Lung (tissue), 12 donors: ENCODE data around the gene FKBP4. TPM values are rescaled to one million over a fixed set of nuclear protein-coding genes. Genes with fewer than 3 reads are reported as not detected.

Experiments
- ATAC-seq: fragments of 200-7000 bp; cut with Tn5 transposase; one replicate; pipeline ENCODE4 v1.9.1; 2020; ENCODE audit warnings: moderate number of reproducible peaks; ENCODE audit not compliant: insufficient read depth, low FRiP score
- DNase-seq, 3 donors: peaks; one replicate each; pipeline ENCODE4 v3.0.0-alpha.2; 2013 to 2017
- H3K27ac ChIP-seq, 2 donors: one replicate each; pipeline ENCODE4 v1.5.1; 2013; ENCODE audit warnings: mild to moderate bottlenecking in 2 of 2, moderate library complexity in 2 of 2, control low read depth in 1 of 2, inconsistent platforms in 1 of 2, low read depth in 1 of 2, low read length in 1 of 2
- H3K27me3 ChIP-seq, 3 donors: one replicate each; pipeline ENCODE4 v1.5.1; 2013; ENCODE audit warnings: low read length in 2 of 3; ENCODE audit not compliant: control insufficient read depth in 3 of 3, insufficient read depth in 3 of 3
- H3K36me3 ChIP-seq, 4 donors: one replicate each; pipeline ENCODE4 v1.5.1; 2013; ENCODE audit warnings: low read length in 4 of 4, mild to moderate bottlenecking in 1 of 4, moderate library complexity in 1 of 4; ENCODE audit not compliant: control insufficient read depth in 4 of 4, insufficient read depth in 4 of 4
- H3K4me1 ChIP-seq, 5 donors: one replicate each; pipeline ENCODE4 v1.5.1; 2013; ENCODE audit warnings: low read length in 5 of 5, mild to moderate bottlenecking in 2 of 5, moderate library complexity in 1 of 5; ENCODE audit not compliant: control insufficient read depth in 5 of 5, insufficient read depth in 5 of 5
- H3K4me3 ChIP-seq: one replicate; pipeline ENCODE4 v1.5.1; 2013; ENCODE audit warnings: mild to moderate bottlenecking, control low read depth, moderate library complexity
- H3K9ac ChIP-seq, 2 donors: one replicate each; pipeline ENCODE4 v1.5.1; 2013; ENCODE audit warnings: low read length in 2 of 2, control low read depth in 1 of 2; ENCODE audit not compliant: insufficient read depth in 1 of 2
- H3K9me3 ChIP-seq, 4 donors: one replicate each; pipeline ENCODE4 v1.5.1; 2013; ENCODE audit warnings: low read length in 3 of 4, mild to moderate bottlenecking in 1 of 4, moderate library complexity in 1 of 4; ENCODE audit not compliant: control insufficient read depth in 4 of 4, insufficient read depth in 3 of 4
- WGBS, 2 donors: extraction: QIAGEN DNeasy Blood & Tissue Kit; methylation state at CpG; one replicate each; pipeline ENCODE4 v1.1.7; 2013; 5-methylcytosine and 5-hydroxymethylcytosine counted together
- polyA plus RNA-seq, 2 donors: library from polyadenylated mRNA; stranded (reverse); fragments of 200-250 nt; gene quantifications; one replicate each; pipeline ENCODE4 v1.2.1, GENCODE V29; 2013
- total RNA-seq, 2 donors: library from RNA; depleted of rRNA in 1 of 2; stranded (reverse); fragments of >200 nt in 1 of 2; gene quantifications; one replicate each; pipeline ENCODE4 v1.2.1, GENCODE V29; 2014 to 2021
- TF ChIP-seq, protein P1 (sequence below): IDR thresholded peaks from 2 replicates; pipeline ENCODE4 v1.5.1; 2012; ENCODE audit warnings: mild to moderate bottlenecking; ENCODE audit errors: control extremely low read depth, extremely low read depth
- donor health status: control.
- donor health status: control.
- donor health status: Bipolar disorder and iron deficiency.
- donor health status: healthy.
- donor health status: DM: yes; HTN: yes; CAD: no.

FKBP4 gene
- total and polyA plus RNA-seq, 4 donors, result 26.7 to 69.8 (median 43.6) TPM

DNA sequence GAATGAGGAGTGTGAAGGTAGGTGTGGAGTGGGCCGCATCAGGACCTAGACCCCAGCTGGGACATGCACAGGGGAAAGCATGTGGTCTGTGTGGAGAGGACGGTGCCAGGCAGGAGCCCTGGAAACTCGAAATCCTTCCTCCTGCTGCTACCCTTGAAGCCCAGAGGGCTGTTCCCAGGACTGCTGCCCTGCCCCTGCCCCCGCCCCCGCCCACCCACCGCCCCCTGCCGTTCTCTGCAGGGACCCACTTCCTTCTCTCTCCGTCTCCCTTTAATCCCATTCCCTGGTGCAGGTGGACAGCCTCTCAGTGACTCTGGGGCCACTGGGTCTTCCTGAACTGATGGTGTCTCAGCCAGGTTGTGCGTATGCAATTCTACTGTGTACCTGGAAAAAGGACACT lies 25.7 kb downstream of the FKBP4 start:
- H3K27me3 ChIP-seq, result no peaks in the 10 kb centered on the region
- DNase-seq (no peak), ATAC-seq (no peak)
- TF ChIP-seq, protein P1, sequence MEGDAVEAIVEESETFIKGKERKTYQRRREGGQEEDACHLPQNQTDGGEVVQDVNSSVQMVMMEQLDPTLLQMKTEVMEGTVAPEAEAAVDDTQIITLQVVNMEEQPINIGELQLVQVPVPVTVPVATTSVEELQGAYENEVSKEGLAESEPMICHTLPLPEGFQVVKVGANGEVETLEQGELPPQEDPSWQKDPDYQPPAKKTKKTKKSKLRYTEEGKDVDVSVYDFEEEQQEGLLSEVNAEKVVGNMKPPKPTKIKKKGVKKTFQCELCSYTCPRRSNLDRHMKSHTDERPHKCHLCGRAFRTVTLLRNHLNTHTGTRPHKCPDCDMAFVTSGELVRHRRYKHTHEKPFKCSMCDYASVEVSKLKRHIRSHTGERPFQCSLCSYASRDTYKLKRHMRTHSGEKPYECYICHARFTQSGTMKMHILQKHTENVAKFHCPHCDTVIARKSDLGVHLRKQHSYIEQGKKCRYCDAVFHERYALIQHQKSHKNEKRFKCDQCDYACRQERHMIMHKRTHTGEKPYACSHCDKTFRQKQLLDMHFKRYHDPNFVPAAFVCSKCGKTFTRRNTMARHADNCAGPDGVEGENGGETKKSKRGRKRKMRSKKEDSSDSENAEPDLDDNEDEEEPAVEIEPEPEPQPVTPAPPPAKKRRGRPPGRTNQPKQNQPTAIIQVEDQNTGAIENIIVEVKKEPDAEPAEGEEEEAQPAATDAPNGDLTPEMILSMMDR, result no peak
- no peak overlapping the region for H3K4me3 ChIP-seq
- no peaks in the 10 kb centered on the region for H3K4me1 ChIP-seq
- H3K36me3 ChIP-seq, result peaks cover 14 to 57% (median 42%) of the 10 kb centered on the region in 4 donors
- H3K9me3 ChIP-seq, result no peaks in the 10 kb centered on the region
- WGBS, 2 donors, result 84 to 86% methylated on average over 8 to 9 of the region's 9 CpGs
- H3K9ac ChIP-seq, result no peak overlapping the region
- H3K27ac ChIP-seq, result no peak overlapping the region

GRCh38 chr12:2823483-2823882 lies 28.7 kb downstream of the FKBP4 start:
- Histone ChIP-seq H3K36me3 (peaks cover 23 to 75% (median 51%) of the 10 kb centered on the region in 4 donors), H3K27me3 (no peaks in the 10 kb centered on the region), H3K27ac (no peak overlapping the region), H3K4me1 (no peaks in the 10 kb centered on the region), H3K9me3 (no peaks in the 10 kb centered on the region), H3K4me3 (no peak overlapping the region), H3K9ac (no peak overlapping the region)
- ATAC-seq, result no peak
- DNase-seq, result no peak
- TF ChIP-seq, protein P1, result no peak
- 89% methylated on average over 7 of the region's 7 CpGs for WGBS, 2 donors

GRCh38 chr12:2824541-2824940 lies 29.8 kb downstream of the FKBP4 start:
- Histone ChIP-seq H3K27me3 (no peaks in the 10 kb centered on the region), H3K9ac (no peak overlapping the region), H3K9me3 (no peaks in the 10 kb centered on the region), H3K4me3 (no peak overlapping the region), H3K36me3 (peaks cover 23 to 71% (median 54%) of the 10 kb centered on the region in 4 donors), H3K4me1 (no peaks in the 10 kb centered on the region), H3K27ac (no peak overlapping the region)
- ATAC-seq, result no peak
- TF ChIP-seq, protein P1, result no peak
- no peak for DNase-seq
- WGBS, 2 donors, result 88 to 91% methylated on average over 6 of the region's 6 CpGs

GRCh38 chr12:2825132-2825531 lies 30.4 kb downstream of the FKBP4 start:
- H3K9me3 ChIP-seq, result no peaks in the 10 kb centered on the region
- no peak for DNase-seq
- no peak overlapping the region for H3K27ac ChIP-seq
- H3K4me1 ChIP-seq, result no peaks in the 10 kb centered on the region
- peaks cover 23 to 67% (median 52%) of the 10 kb centered on the region in 4 donors for H3K36me3 ChIP-seq
- H3K4me3 ChIP-seq, result no peak overlapping the region
- TF ChIP-seq, protein P1, result no peak
- 83 to 87% methylated on average over 4 of the region's 4 CpGs for WGBS, 2 donors
- no peak for ATAC-seq
- no peak overlapping the region for H3K9ac ChIP-seq
- no peaks in the 10 kb centered on the region for H3K27me3 ChIP-seq
